HT-29 (cell line): ENCODE measurements around the gene KCNN3. TPM values are rescaled to one million over a fixed set of nuclear protein-coding genes. Genes with fewer than 3 reads are reported as not detected.

ENCODE experiments used
- DNase-seq: peaks from one replicate; pipeline ENCODE4 v3.0.0-alpha.2; 2015; ENCODE audit warnings: low spot score
- total RNA-seq: library from RNA; depleted of rRNA; stranded (reverse); fragments of >200 nt; shearing (Covaris generic); gene quantifications from 2 replicates; pipeline ENCODE4 v1.2.3, GENCODE V29; 2014

KCNN3 gene
- total RNA-seq, 1 experiment from 2014 or later, result not detected

- no peak for DNase-seq
Measured at GRCh38 chr1:154842635-154843034, 27.4 kb downstream of the KCNN3 start.

DNA sequence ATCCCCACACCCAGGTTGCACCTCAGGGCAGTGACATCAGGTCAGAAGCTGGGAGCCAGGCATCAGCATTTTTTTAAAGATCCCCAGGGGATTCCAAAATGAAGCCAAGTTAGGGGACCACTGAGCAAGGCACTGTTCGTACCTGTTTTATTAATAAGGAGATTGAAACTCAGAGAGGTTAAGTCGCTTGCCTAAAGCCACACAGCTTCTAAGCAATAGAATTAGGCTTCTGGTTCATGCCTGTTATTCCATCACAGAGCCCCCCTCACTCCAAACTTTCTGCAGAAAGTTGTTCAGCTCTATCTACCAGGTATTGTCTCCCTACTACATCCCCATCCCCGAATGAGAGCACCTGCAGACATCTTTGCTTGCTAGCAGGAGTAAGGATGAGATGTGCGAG, 28.7 kb downstream of the KCNN3 start:
- no peak for DNase-seq

GRCh38 chr1:154840269-154841176, 29.6 kb downstream of the KCNN3 start:
- no peak for DNase-seq

DNA sequence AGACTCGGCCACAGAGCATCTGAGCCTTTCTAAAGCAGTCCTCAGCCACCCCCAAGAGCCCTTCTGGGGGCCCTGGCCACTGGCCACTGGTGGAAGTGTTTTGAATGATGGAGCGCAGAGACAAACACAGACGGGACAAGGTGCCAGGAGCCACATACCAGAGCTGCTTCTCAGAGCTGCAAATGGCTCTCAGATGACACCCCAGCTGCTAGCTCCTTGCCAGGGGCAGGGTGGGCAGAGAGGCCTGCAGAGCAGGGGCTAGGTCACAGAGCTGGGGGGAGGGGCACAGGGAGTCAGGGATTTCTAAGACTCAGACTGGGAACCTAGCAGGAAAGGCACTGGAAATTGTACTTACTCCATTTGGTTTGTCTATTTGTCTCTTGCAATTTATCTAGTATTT, 30.4 kb downstream of the KCNN3 start:
- no peak for DNase-seq

GRCh38 chr1:154838988-154839387, 31.1 kb downstream of the KCNN3 start:
- no peak for DNase-seq

DNA sequence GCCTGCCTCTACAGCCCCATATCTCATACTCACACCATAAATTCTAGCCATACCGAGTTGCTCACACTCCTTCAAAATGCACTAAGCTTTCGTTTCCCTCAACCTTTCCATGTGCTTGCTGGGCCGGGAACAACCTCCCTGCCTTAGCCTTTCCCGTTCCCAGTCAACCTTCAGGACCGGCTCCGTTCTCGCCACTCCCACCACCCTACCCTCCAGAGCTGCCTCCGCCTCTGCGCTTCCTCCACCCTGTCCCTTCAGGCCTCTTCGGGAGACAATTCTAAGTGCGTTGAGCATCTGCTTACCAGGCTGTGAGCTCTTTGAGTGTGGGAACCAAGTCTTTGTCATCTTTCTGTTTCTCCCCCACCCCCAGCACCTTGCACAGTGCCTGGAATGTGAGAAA, 31.6 kb downstream of the KCNN3 start:
- no peak for DNase-seq

DNA sequence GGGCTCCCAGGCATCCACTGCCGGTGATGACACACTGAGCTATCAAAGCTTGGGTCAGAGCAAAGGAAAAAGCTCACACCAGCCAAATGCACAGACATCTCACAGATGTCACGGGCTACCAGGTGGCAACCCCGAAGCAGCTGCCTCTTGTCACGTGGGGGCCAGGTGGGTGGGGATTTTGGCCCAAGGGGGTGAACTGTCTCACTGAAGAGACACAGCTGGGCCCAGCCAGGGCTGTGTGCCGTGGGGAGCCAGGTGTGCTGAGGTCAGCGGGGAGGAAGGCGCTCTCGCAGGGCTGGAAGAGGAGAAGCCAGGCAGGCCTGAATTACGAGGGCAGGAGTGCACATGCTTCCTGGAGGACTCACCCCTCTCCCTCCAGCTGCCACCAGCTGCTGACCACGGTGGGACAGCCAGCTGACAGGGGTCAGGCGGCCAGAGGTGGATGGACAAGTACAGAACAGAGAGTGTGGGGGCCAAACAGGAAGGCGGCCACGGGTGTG, 32.4 kb downstream of the KCNN3 start:
- no peak for DNase-seq

DNA sequence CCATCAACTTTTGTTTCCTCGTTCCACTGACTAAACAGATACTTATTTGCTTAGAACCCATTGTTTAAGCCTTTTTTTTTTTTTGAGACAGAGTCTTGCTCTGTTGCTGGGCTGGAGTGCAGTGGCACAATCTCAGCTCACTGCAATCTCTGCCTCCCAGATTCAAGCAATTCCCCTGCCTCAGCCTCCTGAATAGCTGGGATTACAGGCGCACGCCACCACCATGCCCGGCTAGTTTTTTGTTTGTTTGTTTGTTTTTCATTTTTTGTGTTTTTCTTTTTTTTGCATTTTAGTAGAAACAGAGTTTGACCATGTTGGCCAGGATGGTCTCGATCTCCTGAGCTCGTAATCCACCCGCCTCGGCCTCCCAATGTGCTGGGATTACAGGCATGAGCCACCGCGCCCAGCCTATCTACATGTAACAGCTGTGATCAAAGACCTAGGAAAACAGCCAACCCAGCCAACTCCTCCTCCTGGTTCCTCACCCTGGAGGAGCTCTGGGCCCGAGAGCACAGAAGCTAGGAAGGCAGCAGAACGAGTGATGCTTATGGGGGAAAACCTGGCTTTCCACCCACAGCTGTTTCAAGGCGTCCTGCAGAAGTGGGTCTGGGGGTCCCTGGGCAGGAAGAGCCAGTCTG, 32.9 kb downstream of the KCNN3 start:
- no peak for DNase-seq

DNA sequence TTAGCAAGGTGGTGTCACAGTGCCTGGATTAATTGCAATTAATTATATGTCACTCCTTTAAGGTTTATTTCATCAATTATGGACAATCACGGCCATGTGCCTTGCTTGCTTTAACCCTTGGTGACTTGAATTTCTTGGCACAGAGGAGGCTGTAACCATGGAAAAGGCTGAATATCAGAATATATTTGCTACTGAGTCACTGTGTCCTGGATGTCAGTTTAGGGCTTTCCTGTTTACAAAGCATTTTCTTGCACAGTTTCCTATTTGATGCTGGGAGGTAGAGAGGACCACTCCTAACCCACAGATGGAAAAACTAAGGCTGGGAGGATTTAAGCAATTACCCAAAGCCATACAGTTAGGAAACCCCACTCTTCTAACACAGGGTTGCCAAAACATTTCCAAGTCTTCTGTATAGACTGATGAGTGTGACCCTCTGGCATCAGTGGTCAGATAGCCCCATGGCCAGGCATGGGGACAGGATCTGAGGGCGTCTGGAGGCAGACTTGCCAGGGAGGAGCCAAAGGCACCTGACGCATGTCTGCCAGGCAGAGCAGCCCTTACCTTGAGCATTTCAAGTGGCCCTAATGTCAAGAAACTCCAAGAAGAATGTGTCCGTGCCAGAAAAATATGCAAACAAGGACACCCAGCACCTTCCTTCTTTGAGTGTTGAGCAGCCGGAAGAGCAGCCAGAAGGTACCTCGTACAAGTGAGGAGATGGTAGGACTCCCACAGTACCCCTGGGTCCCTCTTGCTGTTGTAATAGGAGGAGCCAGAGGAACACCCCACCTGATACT, 34.4 kb downstream of the KCNN3 start:
- no peak for DNase-seq

- no peak for DNase-seq
Measured at GRCh38 chr1:154833841-154834240, 36.2 kb downstream of the KCNN3 start.

DNA sequence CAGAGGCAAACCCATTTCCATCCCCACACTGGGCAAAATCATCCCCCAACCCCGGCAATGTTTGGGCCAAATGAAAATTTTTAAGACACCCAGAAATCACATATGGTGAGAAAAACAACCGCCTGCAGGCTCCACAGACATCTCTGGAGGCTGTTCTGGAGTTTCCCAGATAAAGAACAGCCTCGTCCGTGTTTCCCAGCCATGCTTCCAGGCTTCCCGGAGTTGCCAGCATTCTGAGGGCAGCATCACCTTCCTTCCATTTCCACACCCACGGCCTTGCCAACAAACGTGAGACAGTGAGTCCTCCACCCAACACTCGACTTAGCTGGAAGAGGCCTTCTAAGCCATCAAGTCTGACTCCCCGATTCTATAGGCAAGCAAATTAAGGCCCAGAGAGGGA, 36.9 kb downstream of the KCNN3 start:
- no peak for DNase-seq

- DNase-seq, result no peak
Measured at GRCh38 chr1:154832384-154832783, 37.7 kb downstream of the KCNN3 start.

GRCh38 chr1:154831462-154831861, 38.6 kb downstream of the KCNN3 start:
- no peak for DNase-seq

DNA sequence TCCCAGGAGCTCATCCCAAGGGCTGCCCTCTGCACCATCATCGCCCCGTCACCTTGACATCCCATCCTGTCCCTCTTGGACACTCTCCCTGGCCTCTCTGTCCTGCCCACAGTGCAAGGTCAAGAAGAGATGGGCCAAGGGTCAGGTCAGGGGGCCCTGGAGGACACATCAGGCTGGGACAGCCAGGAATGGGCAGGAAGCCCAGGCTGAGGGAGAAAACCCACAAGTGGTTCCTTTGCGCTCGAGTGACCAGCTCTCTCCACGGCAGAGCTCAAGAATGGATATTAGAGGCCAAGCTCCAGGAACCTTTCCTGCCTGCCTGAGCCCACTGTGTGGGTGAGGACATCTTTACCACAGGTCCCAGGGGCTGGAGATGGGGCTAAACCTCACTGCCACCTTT, 41.0 kb downstream of the KCNN3 start:
- no peak for DNase-seq

- DNase-seq, result no peak
Measured at GRCh38 chr1:154824179-154825000, 45.7 kb downstream of the KCNN3 start.

- no peak for DNase-seq
Measured at GRCh38 chr1:154822717-154823116, 47.4 kb downstream of the KCNN3 start.

DNA sequence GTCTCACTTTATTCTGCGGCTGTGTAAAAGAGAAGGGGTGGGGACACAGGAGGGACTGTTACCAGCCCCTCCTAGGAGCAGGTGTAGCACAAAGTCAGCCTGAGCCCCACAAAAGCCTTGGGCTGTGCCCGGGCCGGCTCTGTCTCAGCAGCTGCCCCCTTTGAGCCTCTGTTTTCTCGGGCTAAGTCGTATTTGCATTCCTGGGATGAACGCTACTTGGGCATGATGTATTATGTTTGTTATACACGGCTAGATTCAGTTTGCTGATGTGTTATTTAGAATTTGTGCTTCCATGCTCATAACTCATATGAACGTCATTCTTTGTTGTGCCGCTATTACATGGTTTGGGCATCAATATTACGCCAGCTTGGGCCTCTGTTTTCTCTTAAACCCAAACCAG, 47.8 kb downstream of the KCNN3 start:
- DNase-seq, result no peak

DNA sequence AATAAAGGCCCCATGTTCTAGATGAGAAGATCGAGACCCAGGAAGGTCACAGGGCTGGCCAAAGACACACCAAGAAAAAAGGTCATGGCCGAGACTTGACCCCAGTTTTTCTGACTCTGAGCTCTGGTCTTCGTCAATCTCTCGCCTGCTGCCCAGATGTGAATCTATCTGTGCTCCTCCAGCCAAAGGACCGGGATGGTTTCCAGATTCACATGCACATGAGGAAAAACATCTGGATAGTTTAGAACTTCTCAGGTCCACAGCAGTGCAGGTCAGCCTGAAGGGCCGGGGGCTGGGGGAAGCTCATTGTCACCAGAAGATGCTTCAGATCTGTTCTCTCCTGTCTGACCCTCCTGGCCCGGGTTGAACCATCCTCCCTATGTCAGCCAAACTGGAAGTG, 49.0 kb downstream of the KCNN3 start:
- DNase-seq, result no peak

- no peak for DNase-seq
Measured at GRCh38 chr1:154820646-154821045, 49.4 kb downstream of the KCNN3 start.

DNA sequence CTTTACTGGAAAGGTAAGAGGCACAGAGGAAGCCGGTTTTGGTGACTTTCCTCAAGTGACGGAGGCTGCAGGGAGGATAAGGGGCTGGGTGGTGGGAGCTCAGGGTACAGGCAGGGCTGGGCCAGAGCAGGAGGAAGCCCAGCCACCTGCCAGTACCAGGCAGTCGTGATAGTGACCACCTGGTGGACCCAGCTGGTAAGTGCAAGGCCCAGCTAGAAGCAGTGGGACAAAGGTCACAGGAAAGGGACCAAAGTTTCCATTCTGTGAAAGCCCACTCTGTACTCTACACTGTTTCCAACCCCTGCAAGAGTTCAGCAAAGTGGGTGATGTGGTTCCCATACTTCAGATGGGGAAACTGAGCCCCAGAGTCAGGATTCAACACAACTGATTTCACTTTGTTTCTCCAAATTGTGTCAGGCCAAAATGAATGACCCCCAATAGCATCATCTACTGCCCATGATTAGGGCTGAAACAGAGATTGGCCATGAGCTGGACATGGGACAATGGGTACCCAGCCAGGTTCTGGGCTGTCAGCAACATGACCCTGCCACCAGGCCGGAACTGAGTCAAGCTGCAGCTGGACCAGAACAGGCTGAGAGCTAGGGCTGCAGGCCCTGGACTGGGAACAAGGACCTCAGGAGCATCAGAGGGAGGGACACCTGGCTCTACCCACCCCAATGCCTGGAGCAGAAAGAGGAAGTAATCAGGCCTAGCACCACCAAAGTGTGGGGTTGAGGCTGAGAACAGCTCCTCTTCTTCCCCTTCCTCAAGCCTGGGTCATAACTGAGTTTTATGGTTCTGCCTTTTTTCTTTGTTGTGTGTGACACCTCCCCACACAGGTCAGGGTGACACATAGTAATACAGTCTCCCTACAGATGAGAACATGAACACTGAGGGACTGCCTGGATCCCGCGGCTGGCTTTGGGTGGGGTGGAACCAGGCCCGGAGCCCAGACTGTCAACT, 50.2 kb downstream of the KCNN3 start:
- peak; percentile 47 for DNase-seq
